HuH-7.5 (cell line): ENCODE data around the gene GJC1.
"Not testable (repeated sequence)": the region's sequence is repeated elsewhere in the genome, so short reads cannot be mapped to it uniquely, and the experiment has no call there.

Experiments
- DNase-seq: peaks from one replicate; pipeline ENCODE4 v3.0.0; 2011; ENCODE audit warnings: low spot score

The GJC1 gene

DNA sequence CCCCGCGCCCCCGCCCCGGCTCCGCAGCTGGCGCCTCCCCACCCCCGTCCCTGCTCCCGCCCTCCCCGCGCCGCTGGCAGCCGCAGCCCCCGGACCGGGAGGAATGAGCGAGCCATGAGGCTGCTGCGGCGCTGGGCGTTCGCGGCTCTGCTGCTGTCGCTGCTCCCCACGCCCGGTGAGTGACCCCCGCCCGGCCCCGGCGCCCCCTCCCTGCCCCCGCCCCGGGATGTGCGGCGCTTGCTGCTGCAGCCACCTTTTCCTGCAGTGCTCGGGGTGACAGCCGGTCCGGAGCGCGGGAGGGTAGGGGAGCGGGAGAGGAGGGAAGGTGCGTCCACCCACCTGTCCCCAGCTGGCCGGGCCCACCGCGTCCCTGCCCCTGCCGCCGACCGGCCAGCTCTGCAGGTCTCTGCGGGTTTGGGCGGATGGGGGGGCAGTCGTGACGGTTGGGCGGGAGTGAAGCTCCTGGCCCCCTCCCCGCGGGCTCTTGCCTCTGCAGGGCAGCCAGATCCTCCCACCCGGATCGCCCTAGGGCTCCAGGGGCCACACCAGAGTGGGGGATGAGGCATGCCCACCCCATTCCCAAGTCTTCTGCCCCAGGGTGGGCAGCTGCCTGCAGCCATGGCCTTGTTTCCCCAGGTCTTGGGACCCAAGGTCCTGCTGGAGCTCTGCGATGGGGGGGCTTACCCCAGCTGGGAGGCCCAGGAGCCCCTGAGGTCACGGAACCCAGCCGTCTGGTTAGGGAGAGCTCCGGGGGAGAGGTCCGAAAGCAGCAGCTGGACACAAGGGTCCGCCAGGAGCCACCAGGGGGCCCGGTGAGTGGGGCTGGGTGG, 70.8 kb downstream of the GJC1 start:
- DNase-seq: peak; percentile 47

DNA sequence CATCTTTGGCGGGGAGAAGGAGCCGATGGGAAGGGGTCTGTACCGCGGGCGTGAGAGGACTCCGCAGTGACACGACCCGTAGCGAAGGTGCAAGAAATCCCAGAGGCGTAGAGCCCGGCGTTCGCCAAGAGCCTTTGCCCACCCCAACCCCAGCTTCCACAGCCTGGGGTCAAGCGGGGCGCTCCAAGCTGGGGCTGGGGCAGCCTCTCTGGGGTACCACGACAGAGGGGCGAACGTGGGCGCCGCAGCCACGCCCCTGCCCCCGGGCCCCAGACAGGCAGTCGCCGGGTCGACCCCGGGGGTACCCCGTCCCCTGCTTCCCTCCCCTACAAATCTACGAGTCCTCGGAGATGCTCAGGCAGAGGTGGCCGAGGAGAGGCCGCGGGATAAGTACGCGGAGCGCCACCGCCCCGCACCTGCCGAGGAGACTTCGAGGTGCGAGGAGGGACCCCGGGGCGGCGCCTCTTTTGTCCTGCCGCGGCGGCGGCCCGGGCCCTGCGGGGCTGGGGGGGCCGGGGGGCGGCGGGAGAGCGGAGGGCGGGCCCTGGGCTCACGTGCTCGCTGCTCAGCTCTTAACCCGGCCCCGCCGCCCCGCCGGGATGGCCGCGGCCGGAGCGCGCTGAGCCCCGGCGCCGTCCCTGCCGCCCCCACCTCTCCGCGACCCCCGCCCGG, 71.5 kb downstream of the GJC1 start, which contains the start of gene ADAM11:
ADAM11 (plus strand) TSS at position 575 of the 672 bp plus-strand sequence. CDS start 212 bp downstream, outside the sequence.
- peak; percentile 45 for DNase-seq

DNA sequence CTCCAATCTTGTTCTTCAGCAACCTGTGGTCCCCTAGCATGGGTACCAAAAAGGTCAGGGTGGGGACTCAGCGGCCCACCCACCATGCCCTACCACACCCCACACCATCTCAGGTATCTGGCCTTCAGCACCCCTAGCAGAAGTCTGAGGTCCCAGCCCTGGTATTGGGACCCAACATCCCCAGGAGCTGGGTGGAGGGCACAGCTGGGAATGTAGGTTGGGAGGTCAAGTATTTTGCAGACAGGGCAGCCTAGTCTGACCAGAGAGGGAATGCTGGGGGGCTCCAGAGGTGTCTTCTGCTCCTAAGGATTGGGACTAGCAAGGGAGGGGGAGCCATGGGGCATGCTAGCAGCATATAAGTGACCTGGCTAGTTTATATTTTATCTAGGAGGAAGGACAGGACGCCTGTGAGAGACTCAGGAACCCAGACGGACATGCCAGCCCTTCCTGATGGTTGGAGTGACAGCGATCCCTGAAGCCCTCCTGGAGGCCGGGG, 72.1 kb downstream of the GJC1 start:
- no peak for DNase-seq

DNA sequence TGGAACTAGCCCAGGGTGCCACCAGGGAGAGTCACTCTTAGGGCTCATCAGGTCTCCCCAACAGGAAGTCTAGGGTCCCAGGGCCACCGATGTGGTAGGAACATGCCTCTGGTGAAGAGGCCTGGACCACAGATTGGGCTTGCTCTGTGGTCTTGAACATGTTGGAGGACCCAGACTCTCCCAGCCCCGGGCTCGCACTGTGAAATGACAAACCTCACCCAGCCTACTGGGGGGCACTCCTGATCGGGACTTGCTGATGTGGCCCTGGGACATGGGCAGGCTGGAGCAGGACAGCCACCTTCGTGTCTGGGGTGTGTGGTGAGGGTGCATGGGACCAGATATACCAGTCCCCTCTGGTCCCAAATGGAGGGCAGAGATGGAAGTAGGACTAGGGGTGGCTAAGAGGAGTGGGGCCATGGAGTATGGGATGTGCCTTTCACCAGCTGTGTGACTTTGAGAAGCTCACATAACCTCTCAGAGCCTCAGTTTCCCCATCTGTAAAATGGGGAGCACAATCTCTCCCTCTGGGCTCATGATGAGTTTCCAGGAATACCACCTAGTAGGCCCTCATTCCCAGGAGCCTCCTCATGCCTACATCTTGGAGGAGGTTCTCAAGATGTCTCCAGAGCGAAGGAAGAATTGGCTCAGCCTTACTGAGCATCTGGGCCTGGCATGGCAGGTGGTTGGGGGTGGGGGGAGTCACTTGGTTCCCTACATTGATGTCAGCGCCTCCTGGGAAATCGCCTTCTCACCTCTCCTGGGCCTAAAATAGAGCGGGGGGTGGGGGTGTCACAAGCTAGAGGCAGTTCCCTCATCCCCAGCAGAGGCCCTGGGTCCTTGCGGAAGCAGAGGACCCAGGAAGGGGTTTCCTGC, 72.8 kb downstream of the GJC1 start:
- DNase-seq: no peak

DNA sequence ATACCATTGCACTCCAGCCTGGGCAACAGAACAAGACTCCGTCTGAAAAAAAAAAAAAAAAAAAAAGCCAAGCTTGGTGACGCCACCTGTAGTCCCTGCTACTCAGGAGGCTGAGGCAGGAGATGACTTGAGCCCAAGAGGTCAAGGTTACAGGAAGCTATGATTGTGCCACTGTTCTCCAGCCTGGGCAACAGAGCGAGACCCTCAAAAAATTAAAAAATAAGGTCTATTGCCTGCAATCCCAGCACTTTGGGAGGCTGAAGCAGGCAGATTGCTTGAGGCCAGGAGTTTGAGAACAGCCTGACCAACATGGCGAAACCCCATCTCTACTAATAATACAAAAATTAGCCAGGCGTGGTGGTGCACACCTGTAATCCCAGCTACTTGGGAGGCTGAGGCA, 74.9 kb downstream of the GJC1 start:
- not testable (repeated sequence) for DNase-seq

DNA sequence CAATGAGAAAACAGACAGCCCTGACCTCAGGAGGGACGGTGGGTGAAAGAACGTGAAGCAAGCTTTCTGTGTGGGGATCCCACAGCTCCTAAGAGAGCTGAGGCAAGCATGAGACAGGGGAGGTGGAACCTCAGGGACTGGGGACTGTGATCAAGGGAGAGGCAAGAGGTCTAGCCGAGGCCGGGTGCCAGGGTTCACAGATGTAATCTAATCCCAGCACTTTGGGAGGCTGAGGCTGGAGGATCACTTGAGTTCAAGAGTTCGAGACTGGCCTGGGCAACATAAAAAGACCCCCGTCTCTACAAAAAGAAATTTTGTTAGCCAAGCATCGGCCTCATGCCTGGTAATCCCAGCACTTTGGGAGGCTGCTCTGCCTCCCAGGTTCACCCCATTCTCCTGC, 75.8 kb downstream of the GJC1 start:
- no peak for DNase-seq

DNA sequence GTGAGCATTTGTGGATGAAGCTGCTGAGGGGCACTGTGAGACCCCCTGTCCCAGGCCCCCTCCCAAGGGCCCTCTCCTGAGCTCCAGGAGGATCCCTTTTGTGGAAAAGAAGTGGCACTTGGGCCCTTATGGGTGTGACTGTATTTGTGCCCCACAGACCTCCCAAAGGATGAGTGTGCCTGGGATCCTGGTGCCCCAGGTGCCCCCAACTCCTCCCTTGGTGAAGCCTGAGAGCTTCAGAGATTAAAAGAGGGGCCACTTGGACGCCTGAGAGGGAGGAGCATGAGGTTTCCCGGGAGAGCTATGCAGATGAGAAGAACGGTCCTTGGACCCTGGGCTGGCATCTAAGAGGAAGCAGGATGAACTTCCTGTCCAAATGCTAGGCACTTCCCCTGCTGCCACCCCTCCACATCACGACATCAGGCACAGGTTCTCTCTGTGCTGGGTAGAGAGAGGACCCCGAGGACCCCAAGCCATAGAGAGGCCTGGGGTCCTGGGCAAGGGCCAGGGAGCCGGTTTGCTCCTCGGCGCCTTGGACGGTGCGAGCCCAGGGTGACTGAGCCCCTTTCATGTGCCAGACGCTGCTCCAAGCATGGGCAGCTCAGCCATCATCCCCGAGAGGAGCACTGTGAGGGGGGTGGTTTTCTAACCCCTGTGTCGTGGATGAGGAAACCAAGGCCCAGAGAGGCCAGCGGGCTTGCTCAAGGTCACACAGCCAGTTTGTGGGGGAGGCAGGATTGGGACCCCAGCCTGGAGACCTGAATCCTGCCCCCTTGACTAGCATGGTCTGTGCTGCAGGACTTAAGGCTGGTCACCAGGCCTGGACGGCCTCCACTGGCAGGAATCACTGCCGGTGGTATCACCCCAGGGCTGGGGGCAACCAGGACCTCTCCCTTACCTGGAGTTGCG, 76.9 kb downstream of the GJC1 start:
- DNase-seq: no peak

DNA sequence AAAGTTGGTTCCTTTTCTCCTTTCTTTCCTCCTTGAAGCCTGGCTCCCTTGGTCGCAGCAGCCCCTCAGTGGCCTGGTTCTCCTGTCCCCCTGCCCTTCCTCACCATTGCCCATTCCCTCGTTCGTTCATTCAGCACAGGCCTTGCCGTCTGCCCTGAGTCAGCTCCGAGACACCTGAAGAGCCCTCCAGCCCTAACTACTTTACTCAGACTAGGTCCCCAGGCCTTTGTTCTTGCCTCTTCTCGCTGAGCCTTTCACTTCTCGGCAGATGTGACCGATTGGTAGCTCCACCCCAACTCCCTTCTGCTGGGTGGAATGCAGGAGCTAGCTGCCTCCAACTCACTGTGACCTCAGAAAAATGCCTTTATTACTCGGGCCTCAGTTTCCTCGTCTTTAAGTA, 78.3 kb downstream of the GJC1 start:
- DNase-seq: no peak

DNA sequence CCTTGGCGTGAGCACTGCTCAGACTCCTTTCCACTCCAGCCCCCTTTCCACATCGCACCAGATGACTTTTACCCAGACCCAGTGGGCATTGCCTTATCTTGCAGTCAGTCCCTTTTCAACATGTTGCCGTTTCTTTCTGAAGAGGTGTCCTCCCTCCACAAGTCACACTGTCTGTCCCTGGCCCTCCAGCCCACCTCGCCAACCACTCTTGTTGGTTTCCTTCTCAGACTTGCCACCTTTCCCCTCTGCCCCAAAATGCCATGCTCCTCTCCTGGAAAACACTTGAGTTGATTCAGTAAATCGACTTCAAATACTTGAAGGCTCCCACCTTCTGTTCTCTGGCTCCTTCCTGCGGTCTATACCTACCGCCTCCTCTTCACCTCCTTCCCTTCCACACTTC, 78.8 kb downstream of the GJC1 start:
- DNase-seq: no peak

DNA sequence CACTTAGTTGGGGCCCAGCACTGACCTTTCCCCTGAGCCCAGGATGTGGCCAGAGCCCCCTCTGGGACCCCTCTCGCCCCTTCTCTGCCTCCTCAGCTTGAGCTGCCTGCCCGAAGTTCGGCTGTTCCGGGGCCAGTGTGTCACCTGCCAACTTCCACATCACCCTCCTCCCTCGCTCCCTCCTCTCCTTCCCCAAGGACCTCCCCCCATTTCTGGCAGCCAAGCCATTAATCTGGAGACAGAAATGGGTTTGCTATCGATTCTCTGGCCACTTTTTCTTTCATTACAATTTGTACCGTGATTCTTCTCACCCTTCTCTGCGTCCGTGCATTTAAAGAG, 80.1 kb downstream of the GJC1 start:
- no peak for DNase-seq

DNA sequence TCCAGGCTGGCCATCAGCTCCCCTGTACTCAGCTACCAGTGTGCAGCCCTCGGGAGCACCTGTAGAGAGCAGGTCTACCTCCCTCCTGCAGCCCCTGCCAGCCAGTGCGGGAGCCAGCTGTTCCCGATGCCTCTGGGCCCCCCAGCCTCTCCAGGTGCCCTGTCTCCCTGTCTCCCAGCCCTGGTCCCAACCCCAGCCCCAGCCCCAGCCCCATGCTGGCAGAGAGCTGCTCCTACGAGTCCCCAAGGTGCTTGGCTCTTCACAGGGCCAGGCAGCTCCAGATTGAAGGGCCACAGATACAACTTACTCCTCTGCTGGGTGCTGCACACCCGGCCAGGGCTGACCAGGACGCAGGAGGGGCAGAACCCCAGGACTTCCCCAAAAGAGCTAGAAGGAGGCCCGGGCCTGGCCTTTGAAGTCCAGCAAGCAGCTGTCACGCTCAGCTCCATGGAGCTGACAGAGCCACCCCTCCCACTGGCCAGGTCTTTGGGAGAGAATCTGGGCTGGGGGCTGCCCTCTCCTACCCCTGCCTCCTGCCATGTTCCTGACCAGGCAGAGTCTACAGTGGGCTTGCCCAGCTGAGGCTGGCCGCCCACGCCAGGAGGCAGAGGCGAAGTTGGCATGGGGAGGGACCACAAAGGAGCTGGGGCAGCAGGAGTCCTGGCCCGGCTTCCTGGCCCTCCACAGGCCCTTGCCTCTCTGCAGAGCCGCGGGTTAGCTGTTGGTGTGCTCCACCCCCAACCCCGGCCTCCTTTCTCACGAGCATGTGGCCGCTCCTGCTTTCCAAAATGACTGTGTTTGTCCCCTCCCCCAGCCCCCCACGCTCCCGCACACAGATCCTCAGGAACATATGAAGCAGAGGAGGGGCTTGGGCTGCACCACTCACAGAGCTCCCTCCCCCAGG, 80.8 kb downstream of the GJC1 start:
- DNase-seq: no peak
